ENCODE data around the gene SYT15B. TPM values are rescaled to one million over a fixed set of nuclear protein-coding genes. Genes with fewer than 3 reads are reported as not detected.
"Not testable (repeated sequence)": the region's sequence is repeated elsewhere in the genome, so short reads cannot be mapped to it uniquely, and the experiment has no call there.

Gene SYT15B
- under 1 TPM; 0.16 TPM for total RNA-seq

DNA sequence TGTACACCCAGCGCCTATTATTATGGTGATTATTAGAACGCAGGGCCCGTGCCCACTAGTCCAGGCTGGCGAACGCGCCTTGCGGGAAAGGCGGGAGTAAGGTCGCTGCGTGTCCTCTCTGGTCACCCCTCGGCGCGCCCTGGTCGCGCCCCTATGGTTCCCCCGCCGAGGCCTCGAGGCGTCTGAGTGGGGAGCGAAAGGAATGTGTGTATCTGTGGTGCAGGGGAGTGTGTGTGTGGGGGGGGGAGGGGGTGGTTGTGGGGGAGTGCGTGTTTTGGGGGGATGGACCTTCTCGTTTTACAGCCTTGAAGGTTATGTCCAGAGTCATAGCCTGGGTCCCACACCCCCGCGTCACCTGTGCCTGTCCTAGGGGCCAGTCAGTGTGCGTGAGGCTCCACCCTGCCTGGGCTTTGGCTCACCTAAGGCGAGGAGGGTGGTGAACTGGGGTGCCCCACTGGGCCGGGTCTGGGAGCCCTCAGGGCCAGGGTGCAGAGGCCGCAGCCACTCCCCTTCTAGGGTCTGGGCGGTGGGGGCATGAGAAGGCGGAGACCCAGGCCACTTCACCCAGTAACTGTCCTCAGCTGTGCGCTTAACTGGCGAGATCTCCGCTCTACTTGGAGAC lies at the start of gene SYT15B:
SYT15B (minus strand) TSS at position 39 of the 622 bp plus-strand sequence. CDS start 952 bp downstream, outside the sequence.
- H3K4me1 Mint-ChIP-seq (ENCODE audit: low read depth); H3K9me3 Mint-ChIP-seq; ATAC-seq; POLR2A ChIA-PET; H3K27ac Mint-ChIP-seq; DNase-seq; H3K4me3 Mint-ChIP-seq; intact Hi-C loops (cut with micrococcal nuclease); H3K27me3 Mint-ChIP-seq; H3K36me3 Mint-ChIP-seq (ENCODE audit: low read depth); CTCF ChIA-PET: not testable (repeated sequence)

DNA sequence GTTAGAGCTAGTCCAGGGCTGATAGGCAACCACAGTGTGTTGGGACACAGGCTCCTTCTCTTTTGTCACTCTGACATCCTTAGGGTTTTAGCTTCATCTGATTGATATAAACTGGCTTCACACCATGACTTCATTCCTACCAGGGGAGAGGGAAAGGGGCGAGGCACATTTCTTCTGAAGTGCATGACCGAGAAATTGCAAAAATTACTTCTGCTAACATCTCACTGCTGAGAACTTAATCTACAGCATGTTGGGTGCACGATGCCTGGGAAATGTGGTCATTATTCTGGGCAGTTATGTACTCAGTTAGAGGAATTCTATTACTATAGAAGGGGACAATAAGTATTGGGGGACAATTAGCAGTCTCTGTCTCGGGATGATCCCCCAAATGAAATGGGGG lies 16.2 kb upstream of the SYT15B start:
- H3K36me3 Mint-ChIP-seq (ENCODE audit: low read depth); CTCF ChIA-PET; POLR2A ChIA-PET; H3K27ac Mint-ChIP-seq; DNase-seq; H3K27me3 Mint-ChIP-seq; ATAC-seq; H3K4me3 Mint-ChIP-seq; H3K4me1 Mint-ChIP-seq (ENCODE audit: low read depth); H3K9me3 Mint-ChIP-seq; intact Hi-C loops (cut with micrococcal nuclease): not testable (repeated sequence)

DNA sequence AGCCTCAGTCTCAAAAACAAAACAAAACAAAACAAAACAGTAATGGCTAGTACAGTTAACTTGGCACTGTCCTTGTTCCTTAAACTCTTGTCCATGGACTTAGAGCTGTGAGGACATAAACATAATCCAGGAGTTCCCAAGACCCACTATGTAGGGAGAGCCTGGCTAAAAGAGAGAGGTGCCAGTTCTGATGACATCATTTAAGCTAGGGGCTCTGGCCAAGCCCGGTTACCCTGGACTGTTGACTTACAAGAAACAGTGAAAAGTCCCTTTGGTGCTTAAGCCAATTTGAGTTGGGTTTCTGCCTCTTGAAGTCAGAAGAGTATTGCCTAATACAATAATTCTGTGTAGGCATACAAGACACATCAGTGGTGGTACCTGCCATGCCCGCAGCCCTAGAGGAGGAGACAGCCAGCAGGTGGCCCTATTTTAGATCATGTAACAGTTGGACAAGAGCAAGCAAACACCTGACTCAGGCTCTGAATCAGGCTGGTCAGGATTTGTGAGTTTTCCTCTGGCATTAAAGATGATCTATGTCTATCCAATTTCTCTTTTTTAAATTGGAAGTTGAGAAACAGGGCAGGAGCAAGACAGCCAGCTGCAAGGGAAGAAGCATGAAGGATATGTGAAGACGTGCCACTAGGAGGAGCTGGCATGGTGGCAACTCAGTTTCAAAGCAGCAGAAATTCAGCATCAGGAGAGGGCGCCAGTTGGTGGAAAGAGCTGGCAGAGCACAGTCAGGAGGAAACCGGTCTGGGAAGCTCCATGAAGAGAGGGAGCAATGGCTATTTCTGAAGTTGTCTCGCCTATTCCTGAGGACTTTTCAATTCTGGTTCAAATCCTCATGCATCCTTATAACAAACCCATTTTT lies 12.2 kb upstream of the SYT15B start:
- CTCF ChIA-PET; H3K36me3 Mint-ChIP-seq (ENCODE audit: low read depth); H3K4me3 Mint-ChIP-seq; H3K9me3 Mint-ChIP-seq; H3K4me1 Mint-ChIP-seq (ENCODE audit: low read depth); POLR2A ChIA-PET; H3K27me3 Mint-ChIP-seq; intact Hi-C loops (cut with micrococcal nuclease); H3K27ac Mint-ChIP-seq: not testable (repeated sequence)
- DNase-seq = peak; percentile 41
- ATAC-seq = peak; percentile 68

DNA sequence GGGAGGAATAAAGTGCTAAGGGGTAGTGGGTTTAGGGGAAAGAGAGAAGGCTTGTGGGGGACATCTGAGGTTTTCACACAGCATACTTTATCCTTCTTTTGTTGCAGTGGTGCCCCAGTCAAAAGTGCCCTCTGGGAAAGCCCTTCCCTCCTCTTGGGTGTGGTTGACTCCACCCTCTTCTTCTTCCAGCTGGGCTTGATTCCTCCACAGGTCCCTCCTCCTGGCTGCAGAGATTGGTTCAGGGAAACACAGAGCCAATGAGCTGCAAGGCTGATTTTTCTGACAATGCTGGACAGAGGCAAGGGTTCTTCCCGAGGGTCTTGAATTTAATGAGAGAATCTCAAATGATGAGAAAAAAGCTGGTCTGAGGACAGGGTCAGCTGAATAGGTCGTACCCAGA lies 7.4 kb upstream of the SYT15B start:
- H3K36me3 Mint-ChIP-seq (ENCODE audit: low read depth); H3K27ac Mint-ChIP-seq; DNase-seq; ATAC-seq; intact Hi-C loops (cut with micrococcal nuclease); H3K27me3 Mint-ChIP-seq; H3K4me3 Mint-ChIP-seq; H3K9me3 Mint-ChIP-seq; CTCF ChIA-PET; H3K4me1 Mint-ChIP-seq (ENCODE audit: low read depth); POLR2A ChIA-PET: not testable (repeated sequence)

DNA sequence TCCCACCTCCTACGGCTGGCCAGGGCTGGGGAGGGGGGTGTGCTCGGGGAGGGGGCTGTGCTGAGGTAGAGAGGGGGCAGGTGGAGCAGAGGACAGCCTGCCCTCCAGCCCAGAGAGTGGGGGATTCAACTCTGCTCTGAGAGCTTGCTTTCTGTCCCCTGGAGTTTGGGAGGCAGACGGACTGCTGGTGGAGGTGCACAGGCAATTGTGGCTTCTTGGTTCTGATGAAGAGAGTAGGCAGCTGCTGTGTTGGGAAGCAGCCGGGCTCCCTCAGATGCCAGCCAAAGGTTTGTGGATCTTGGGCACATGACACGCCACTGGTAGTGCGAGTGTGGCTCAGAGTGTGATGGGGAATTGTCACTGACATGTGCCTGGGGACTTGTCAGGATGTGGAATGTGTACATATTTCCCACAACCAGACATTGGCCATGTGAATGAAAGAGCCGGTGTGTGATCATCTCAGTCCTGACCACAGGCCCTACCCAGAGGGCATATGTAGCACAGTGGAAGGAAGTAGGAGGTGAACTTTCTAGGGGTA lies 5.3 kb upstream of the SYT15B start:
- intact Hi-C loops (cut with micrococcal nuclease); CTCF ChIA-PET; H3K27me3 Mint-ChIP-seq; H3K9me3 Mint-ChIP-seq; H3K4me1 Mint-ChIP-seq (ENCODE audit: low read depth); H3K4me3 Mint-ChIP-seq; POLR2A ChIA-PET; DNase-seq; ATAC-seq; H3K27ac Mint-ChIP-seq; H3K36me3 Mint-ChIP-seq (ENCODE audit: low read depth): not testable (repeated sequence)

DNA sequence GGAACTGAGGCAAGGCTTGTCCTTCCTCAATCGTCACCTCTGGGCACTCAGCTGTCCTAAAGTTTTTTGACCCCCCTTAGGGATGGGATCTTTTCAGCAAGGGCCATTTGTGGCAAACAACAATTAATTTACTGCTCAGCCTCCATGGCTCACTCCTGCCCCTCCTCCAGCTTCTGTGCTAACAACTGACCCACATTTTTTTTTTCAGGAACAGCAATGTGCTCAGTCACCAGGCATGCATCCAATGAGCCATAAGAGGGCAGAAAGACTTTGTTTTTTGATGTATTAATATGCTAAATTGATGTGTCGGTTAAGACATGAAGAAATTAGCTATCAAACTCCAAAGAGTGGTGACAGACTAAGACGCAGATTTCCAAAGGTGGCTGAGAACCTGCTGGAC lies 4.7 kb upstream of the SYT15B start:
- H3K27ac Mint-ChIP-seq; H3K9me3 Mint-ChIP-seq; CTCF ChIA-PET; POLR2A ChIA-PET; H3K27me3 Mint-ChIP-seq; H3K36me3 Mint-ChIP-seq (ENCODE audit: low read depth); H3K4me3 Mint-ChIP-seq; H3K4me1 Mint-ChIP-seq (ENCODE audit: low read depth); ATAC-seq; intact Hi-C loops (cut with micrococcal nuclease); DNase-seq: not testable (repeated sequence)

DNA sequence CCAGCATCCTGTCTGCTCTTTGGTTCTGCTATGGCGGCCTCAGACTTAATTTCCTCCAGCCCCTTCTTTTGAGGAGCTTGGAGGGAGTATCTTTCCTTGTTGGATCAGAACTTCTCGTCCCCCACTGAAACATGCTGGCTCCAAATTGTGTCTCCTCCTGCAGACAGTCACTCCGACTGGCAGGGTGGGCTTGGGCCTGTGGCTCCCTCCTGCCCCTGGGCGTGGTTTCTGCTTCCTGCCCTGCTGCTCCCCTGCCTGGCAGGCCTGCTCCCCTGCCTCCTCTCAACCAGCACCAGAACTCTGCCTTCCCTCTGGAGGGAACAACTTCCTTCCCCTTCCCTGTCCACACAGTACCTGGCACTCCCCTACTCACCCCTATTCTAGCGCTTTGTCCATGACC lies 3.8 kb upstream of the SYT15B start:
- H3K9me3 Mint-ChIP-seq; intact Hi-C loops (cut with micrococcal nuclease); H3K4me3 Mint-ChIP-seq; H3K4me1 Mint-ChIP-seq (ENCODE audit: low read depth); ATAC-seq; DNase-seq; CTCF ChIA-PET; H3K36me3 Mint-ChIP-seq (ENCODE audit: low read depth); POLR2A ChIA-PET; H3K27ac Mint-ChIP-seq; H3K27me3 Mint-ChIP-seq: not testable (repeated sequence)

DNA sequence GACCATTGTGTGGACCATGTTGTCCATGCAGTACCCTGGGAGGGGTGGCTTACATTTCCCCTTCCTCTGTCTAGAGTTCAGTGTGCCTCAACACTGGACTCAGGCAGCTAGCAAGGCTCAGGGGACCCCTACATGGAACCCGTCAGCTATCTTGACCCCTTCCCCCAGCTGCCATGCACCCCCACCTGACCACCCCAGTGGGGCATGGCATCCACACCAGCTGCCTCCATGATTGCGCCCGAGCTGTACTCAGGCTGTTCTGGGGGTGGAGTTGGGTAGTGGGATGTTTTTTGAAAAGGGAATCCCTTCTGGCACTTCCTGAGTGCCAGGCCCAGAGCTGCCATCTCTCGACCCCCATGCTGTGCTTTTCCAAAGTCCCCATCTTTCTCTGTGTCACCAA lies 1.8 kb upstream of the SYT15B start:
- POLR2A ChIA-PET; ATAC-seq; H3K36me3 Mint-ChIP-seq (ENCODE audit: low read depth); H3K27me3 Mint-ChIP-seq; DNase-seq; H3K27ac Mint-ChIP-seq; intact Hi-C loops (cut with micrococcal nuclease); H3K9me3 Mint-ChIP-seq; H3K4me3 Mint-ChIP-seq; CTCF ChIA-PET; H3K4me1 Mint-ChIP-seq (ENCODE audit: low read depth): not testable (repeated sequence)

DNA sequence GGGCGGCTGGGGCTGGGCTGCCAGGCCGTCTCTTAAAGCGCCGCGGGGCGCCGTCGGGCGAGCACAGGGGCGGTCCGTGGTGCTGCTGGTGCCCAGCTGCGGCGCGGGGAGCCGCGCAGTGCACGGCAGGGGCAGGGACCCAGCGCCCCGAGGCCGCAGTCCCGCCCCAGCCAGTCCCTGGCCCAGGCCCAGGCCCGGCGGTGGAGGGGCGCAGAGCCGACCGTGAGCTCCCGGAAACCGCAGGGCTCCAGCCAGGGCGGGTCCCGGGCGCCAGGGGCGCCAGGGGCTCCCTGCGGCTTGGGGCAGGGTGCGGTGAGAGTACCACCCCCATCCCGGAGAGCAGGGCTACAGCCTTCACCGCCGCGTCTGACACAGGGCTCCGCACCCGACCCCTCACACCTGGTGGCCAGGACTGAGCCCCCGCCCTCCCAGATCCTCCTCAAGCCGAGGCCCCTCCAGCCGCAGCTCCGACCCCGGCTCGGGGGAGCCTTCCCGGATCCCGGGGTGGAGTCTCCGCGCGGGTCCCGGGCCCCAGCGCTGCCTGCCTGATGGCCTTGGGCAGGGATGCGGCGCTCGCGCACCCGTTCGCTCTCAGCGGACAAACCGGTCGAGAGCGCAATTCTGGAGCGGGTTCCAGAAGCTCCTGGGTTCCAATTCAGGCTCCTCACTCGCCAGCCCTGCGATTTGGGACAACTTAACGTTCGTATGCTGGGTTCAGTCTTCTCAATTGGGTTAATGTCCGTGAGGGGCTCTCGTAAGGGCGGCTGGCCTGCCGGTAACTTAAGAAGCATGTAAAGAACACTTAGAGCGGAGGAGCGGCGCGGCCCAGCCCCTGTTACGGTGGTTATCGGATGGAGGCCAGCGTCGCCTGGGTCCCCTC lies 478 bp downstream of the SYT15B start:
- intact Hi-C loops (cut with micrococcal nuclease); H3K4me1 Mint-ChIP-seq (ENCODE audit: low read depth); H3K36me3 Mint-ChIP-seq (ENCODE audit: low read depth); DNase-seq; H3K9me3 Mint-ChIP-seq; H3K27me3 Mint-ChIP-seq; H3K27ac Mint-ChIP-seq; ATAC-seq; CTCF ChIA-PET; H3K4me3 Mint-ChIP-seq; POLR2A ChIA-PET: not testable (repeated sequence)

DNA sequence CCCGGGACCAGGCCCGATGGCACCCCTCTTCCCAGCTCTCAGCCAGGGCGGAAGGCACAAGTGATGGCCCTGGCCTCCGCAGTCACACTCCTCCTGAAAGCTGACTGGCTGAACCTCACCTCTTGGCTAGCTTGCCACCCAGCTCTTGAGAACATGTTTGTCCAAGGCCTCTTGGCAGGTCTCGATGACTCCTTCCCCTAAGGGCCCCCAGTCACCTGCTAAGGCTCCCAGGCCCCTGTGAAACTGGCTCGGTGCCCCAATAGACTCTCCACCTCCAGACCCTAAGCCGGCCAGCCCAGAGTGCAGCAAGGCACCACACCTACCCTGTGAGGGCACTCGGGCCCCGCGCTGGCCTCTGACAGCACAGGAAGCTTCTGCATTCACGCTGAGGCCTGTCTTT lies 4.5 kb downstream of the SYT15B start:
- intact Hi-C loops (cut with micrococcal nuclease); DNase-seq; ATAC-seq; H3K9me3 Mint-ChIP-seq; H3K36me3 Mint-ChIP-seq (ENCODE audit: low read depth); H3K4me1 Mint-ChIP-seq (ENCODE audit: low read depth); CTCF ChIA-PET; H3K27ac Mint-ChIP-seq; H3K4me3 Mint-ChIP-seq; H3K27me3 Mint-ChIP-seq; POLR2A ChIA-PET: not testable (repeated sequence)

DNA sequence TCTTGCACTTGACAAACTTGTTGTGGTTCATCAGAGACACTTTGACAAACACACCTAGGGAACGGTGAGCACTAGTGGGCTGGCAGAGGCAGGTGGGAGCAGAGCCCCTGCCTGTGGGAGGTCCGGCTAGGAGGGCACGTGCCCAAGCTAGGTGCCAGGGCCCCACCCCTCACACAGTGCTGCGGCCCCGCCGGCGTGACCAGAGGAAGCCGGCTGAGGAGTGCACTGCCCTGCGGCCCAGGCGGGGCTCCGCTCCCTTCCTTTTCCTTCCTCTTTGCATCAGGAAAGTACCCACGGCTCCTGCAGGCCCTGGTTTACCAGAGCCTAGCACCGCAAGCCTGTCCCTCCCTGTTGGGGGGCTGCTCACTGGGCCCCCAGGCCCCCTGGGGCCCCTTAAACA lies 7.2 kb downstream of the SYT15B start:
- H3K4me1 Mint-ChIP-seq (ENCODE audit: low read depth); H3K27me3 Mint-ChIP-seq; H3K4me3 Mint-ChIP-seq; H3K9me3 Mint-ChIP-seq; intact Hi-C loops (cut with micrococcal nuclease); POLR2A ChIA-PET; H3K27ac Mint-ChIP-seq; ATAC-seq; DNase-seq; CTCF ChIA-PET; H3K36me3 Mint-ChIP-seq (ENCODE audit: low read depth): not testable (repeated sequence)
